ENCODE measurements around the gene IZUMO1.

DNA sequence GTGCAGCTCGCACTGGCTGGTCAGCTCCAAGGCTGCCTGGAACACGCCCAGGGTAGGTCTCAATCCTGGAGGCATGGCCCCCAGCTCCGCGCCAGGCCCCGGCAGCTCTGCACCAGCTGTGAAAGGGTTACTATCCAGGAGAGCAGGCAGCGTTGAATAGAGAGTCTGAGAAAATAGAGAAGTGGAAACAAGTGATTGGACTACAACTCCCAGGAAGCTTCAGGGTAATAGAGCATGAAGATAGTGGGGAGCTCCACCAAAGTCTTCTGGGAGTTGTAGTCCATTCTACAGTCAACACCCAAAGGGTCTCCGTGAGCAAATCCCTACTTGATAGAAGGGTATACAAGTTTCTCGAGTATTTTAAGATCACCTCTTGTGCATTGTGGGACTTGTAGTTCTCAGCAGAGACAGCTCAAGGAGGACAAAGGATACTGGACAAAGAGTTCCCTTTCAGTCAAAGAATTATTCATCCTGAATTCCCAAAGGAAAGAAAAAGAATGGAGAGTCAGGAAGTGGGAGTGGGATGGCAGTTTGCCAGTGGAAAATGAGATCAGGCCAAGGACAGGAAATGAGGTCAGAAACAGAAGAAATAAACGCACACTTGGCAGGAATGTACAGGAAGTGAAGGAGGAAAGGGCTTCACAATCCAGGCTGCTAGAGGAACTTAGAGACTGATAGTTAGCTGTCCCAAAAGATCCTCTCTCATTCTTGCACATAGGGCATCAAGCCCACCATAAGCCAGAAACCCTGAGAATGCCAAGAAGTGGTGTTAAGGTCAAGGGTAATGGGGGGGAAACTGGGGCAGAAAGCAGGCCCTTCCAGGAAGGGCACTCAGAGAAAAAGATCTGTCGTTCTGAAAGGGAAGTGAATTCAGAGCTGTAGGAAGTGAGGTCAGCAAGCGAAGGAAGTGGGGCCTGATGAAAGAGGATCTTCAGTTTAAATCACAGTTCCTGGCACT, 21.6 kb downstream of the IZUMO1 start:
- no peak for TF ChIP-seq EZH2 (IDR thresholded peaks at IDR 0.05; ENCODE audit: borderline replicate concordance, low read depth, low read length, severe bottlenecking)
- no peak for TF ChIP-seq CTCF (IDR thresholded peaks at IDR 0.05; ENCODE audit: extremely low read depth in 1 of 2, insufficient read depth in 1 of 2, low read depth in 1 of 2, low read length in 2 of 2)
- TF ChIP-seq, protein P1, sequence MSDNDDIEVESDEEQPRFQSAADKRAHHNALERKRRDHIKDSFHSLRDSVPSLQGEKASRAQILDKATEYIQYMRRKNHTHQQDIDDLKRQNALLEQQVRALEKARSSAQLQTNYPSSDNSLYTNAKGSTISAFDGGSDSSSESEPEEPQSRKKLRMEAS (IDR thresholded peaks at IDR 0.05; ENCODE audit: insufficient read depth, insufficient read length): no peak

Data from endothelial cell of umbilical vein (primary cell).